ENCODE results near the gene NELL1. TPM values are rescaled to one million over a fixed set of nuclear protein-coding genes. Genes with fewer than 3 reads are reported as not detected.

Gene NELL1
- total RNA-seq, 1 experiment from 2014 or later: 0.22 TPM

DNA sequence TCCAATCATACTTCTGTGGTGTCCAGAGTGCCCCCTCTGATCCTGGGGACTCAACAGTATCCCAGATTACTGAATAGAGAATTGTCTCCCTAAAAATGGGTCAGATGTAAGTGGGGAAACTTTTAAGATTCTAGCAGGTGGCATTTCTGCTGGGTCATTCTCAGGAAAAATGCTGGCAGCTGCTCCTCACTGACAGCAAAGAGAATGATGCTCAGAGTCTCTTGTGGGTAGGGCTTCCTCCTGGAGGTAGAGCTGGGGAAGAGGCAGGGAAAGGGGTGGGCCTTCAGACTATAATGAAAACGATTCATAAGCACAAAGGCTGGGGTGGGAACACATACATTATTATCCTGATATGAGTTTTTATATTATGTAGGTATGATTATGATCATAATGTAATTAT, 647.2 kb downstream of the NELL1 start:
- H4K5ac ChIP-seq (ENCODE audit: insufficient read length, low read depth, low read length): no peak overlapping the region
- no peaks in the 10 kb centered on the region for H3K27me3 ChIP-seq (ENCODE audit: insufficient read depth, low read length)
- H3T11ph ChIP-seq (ENCODE audit: low read length): no peak overlapping the region
- no peak overlapping the region for H3K23ac ChIP-seq (ENCODE audit: insufficient read length, low read depth, low read length)
- H3K4me1 Mint-ChIP-seq: peaks cover 6 to 7% of the 10 kb centered on the region in 2 experiments
- no peak overlapping the region for H3K4me2 ChIP-seq (ENCODE audit: insufficient read depth, insufficient read length, low read length)
- H2AFZ ChIP-seq (ENCODE audit: low read length): no peak overlapping the region
- H3K36me3 Mint-ChIP-seq (ENCODE audit: insufficient read depth in 1 of 3, low read depth in 3 of 3): no peaks in the 10 kb centered on the region
- no peak overlapping the region for H2BK20ac ChIP-seq (ENCODE audit: low read depth, low read length, poor library complexity, severe bottlenecking)
- no peaks in the 10 kb centered on the region for H3K23me2 ChIP-seq (ENCODE audit: insufficient read length, low read depth, low read length, poor library complexity, severe bottlenecking)
- H4K91ac ChIP-seq (ENCODE audit: insufficient read length, low read depth, low read length): no peak overlapping the region
- H3K9me3 Mint-ChIP-seq: no peaks in the 10 kb centered on the region
- no peak overlapping the region for H3K9ac ChIP-seq (ENCODE audit: extremely low read depth, insufficient read length, low read length)
- WGBS (ENCODE audit: extremely low coverage, insufficient read length, low lambda C conversion rate): no CpG with 5 or more reads among the region's 1 CpG
- no peaks in the 10 kb centered on the region for H3K27me3 Mint-ChIP-seq (ENCODE audit: low read depth)
- no peak overlapping the region for H3K18ac ChIP-seq (ENCODE audit: insufficient read length, low read depth, low read length)
- H3K56ac ChIP-seq (ENCODE audit: insufficient read length, low read depth, low read length): no peak overlapping the region
- no peaks in the 10 kb centered on the region for H3K9me3 ChIP-seq (ENCODE audit: control insufficient read depth, low read depth, low read length)
- H4K20me1 ChIP-seq (ENCODE audit: control insufficient read depth, insufficient read depth, insufficient read length): no peaks in the 10 kb centered on the region
- H2BK5ac ChIP-seq (ENCODE audit: insufficient read length, low read length): no peak overlapping the region
- H2BK12ac ChIP-seq (ENCODE audit: insufficient read length, low read depth, low read length): no peak overlapping the region
- no peak overlapping the region for H2BK15ac ChIP-seq (ENCODE audit: low read depth, low read length)
- no peak overlapping the region for H3K4me3 Mint-ChIP-seq
- H3K27ac Mint-ChIP-seq: no peak overlapping the region
- no peak overlapping the region for H2BK120ac ChIP-seq (ENCODE audit: low read depth, low read length, poor library complexity, severe bottlenecking)
- DNase-seq: no peak
- no peaks in the 10 kb centered on the region; the same call in 1 of the 2 replicates for H3K4me1 ChIP-seq (ENCODE audit: insufficient read depth, low read length)
- no peaks in the 10 kb centered on the region for H3K79me2 ChIP-seq (ENCODE audit: insufficient read depth, low read length)
- H3K79me1 ChIP-seq (ENCODE audit: insufficient read depth, low read depth, low read length, poor library complexity, severe bottlenecking): no peaks in the 10 kb centered on the region
- TF ChIP-seq, protein P1, sequence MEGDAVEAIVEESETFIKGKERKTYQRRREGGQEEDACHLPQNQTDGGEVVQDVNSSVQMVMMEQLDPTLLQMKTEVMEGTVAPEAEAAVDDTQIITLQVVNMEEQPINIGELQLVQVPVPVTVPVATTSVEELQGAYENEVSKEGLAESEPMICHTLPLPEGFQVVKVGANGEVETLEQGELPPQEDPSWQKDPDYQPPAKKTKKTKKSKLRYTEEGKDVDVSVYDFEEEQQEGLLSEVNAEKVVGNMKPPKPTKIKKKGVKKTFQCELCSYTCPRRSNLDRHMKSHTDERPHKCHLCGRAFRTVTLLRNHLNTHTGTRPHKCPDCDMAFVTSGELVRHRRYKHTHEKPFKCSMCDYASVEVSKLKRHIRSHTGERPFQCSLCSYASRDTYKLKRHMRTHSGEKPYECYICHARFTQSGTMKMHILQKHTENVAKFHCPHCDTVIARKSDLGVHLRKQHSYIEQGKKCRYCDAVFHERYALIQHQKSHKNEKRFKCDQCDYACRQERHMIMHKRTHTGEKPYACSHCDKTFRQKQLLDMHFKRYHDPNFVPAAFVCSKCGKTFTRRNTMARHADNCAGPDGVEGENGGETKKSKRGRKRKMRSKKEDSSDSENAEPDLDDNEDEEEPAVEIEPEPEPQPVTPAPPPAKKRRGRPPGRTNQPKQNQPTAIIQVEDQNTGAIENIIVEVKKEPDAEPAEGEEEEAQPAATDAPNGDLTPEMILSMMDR (conservative IDR thresholded peaks at IDR 0.05): no peak
- H3K4ac ChIP-seq (ENCODE audit: low read depth, low read length): no peak overlapping the region
- no peak overlapping the region for H2AK5ac ChIP-seq (ENCODE audit: insufficient read length, low read length)
- no peak overlapping the region for H4K8ac ChIP-seq (replicated peaks; ENCODE audit: insufficient read length, low read depth, low read length)
- H3K14ac ChIP-seq (ENCODE audit: insufficient read depth, low read length): no peak overlapping the region
- H3K27ac ChIP-seq (ENCODE audit: insufficient read length, low read depth, low read length): no peak overlapping the region

Measured in H9 (cell line).